ENCODE results near the gene CDC42EP2. TPM values are rescaled to one million over a fixed set of nuclear protein-coding genes. Genes with fewer than 3 reads are reported as not detected.

CDC42EP2 gene
- total and polyA plus RNA-seq, 2 of the 13 experiments (the other 11 are each of a cell fraction or from before 2014, with no cell fraction given): 2.3 to 7.1 TPM

- TF ChIP-seq EP300 (IDR thresholded peaks at IDR 0.05; ENCODE audit: low read depth in 2 of 2, low read length in 2 of 2) (no peak), EP300 (CRISPR knock-in tag; IDR thresholded peaks at IDR 0.05; ENCODE audit: borderline replicate concordance) (no peak), ZNF597 (CRISPR knock-in tag; IDR thresholded peaks at IDR 0.05) (no peak), ARID5B (CRISPR knock-in tag; IDR thresholded peaks at IDR 0.05) (no peak; the same call in 1 of the 2 replicates), NFKB2 (CRISPR knock-in tag; IDR thresholded peaks at IDR 0.05; ENCODE audit: borderline replicate concordance) (peak; percentile 59; the same call in 1 of the 2 replicates), ZNF501 (CRISPR knock-in tag; IDR thresholded peaks at IDR 0.05) (no peak), ZBTB39 (CRISPR knock-in tag; IDR thresholded peaks at IDR 0.05) (no peak), PHF5A (CRISPR knock-in tag; IDR thresholded peaks at IDR 0.05; ENCODE audit: low read depth, unreplicated experiment) (no peak), GATAD1 (CRISPR knock-in tag; IDR thresholded peaks at IDR 0.05) (0 out of 2 replicates have a peak, but pooled peaks have one; percentile 34), ZMAT5 (CRISPR knock-in tag; IDR thresholded peaks at IDR 0.05; ENCODE audit: borderline replicate concordance, low read depth) (no peak), STAG1 (CRISPR knock-in tag; IDR thresholded peaks at IDR 0.05) (no peak), MED13 (CRISPR knock-in tag; IDR thresholded peaks at IDR 0.05) (0 out of 2 replicates have a peak, but pooled peaks have one; percentile 44), ZMYM3 (CRISPR knock-in tag; IDR thresholded peaks at IDR 0.05) (no peak), THAP7 (CRISPR knock-in tag; IDR thresholded peaks at IDR 0.05) (no peak), ZNF616 (CRISPR knock-in tag; IDR thresholded peaks at IDR 0.05; ENCODE audit: low read depth) (no peak), KMT2A (CRISPR knock-in tag; IDR thresholded peaks at IDR 0.05) (no peak), ZNF281 (CRISPR knock-in tag; IDR thresholded peaks at IDR 0.05; ENCODE audit: borderline replicate concordance) (no peak), NFYC (CRISPR knock-in tag; IDR thresholded peaks at IDR 0.05) (no peak)
Observed at GRCh38 chr11:65314501-65315203, at the start of gene CDC42EP2 (continued).
